GM23338 (cell line): ENCODE measurements around the gene ADGRL1.
"Not testable (repeated sequence)": the region's sequence is repeated elsewhere in the genome, so short reads cannot be mapped to it uniquely, and the experiment has no call there.

Experiments used
- CREB1 ChIP-seq: fragments of 250-450 bp; sonication (Bioruptor Pico); IDR thresholded peaks from 2 replicates; pipeline ENCODE4 v1.5.0; 2020; ENCODE audit warnings: low read depth, mild to moderate bottlenecking, moderate library complexity
- CTCF ChIP-seq, 2 experiments: fragments of 200-600 bp in 1 of 2; sonication (generic) in 1 of 2; conservative IDR thresholded peaks; 2 replicates each; pipeline versions ENCODE4 v1.5.1 to v1.6.1; 2016 to 2017; ENCODE audit warnings: antibody characterized with exemption in 2 of 2, low read depth in 2 of 2, mild to moderate bottlenecking in 2 of 2, moderate library complexity in 1 of 2
- EZH2 ChIP-seq: fragments of 200-600 bp; sonication (generic); IDR thresholded peaks from one replicate; pipeline ENCODE4 v1.8.0; 2017; ENCODE audit warnings: antibody characterized with exemption, mild to moderate bottlenecking, low read depth; ENCODE audit not compliant: unreplicated experiment
- EZH2phosphoT487 ChIP-seq: fragments of 200-600 bp; sonication (generic); IDR thresholded peaks from one replicate; pipeline ENCODE4 v1.8.1; 2018; ENCODE audit warnings: antibody characterized with exemption; ENCODE audit not compliant: unreplicated experiment
- POLR2AphosphoS5 ChIP-seq: IDR thresholded peaks from 2 replicates; pipeline ENCODE4 v1.6.1; 2016; ENCODE audit warnings: antibody characterized with exemption, low read depth
- ZNF331 ChIP-seq: fragments of 250-450 bp; sonication (Bioruptor Pico); IDR thresholded peaks from 2 replicates; pipeline ENCODE4 v1.5.0; 2020; ENCODE audit warnings: low read depth, mild to moderate bottlenecking, moderate library complexity

DNA sequence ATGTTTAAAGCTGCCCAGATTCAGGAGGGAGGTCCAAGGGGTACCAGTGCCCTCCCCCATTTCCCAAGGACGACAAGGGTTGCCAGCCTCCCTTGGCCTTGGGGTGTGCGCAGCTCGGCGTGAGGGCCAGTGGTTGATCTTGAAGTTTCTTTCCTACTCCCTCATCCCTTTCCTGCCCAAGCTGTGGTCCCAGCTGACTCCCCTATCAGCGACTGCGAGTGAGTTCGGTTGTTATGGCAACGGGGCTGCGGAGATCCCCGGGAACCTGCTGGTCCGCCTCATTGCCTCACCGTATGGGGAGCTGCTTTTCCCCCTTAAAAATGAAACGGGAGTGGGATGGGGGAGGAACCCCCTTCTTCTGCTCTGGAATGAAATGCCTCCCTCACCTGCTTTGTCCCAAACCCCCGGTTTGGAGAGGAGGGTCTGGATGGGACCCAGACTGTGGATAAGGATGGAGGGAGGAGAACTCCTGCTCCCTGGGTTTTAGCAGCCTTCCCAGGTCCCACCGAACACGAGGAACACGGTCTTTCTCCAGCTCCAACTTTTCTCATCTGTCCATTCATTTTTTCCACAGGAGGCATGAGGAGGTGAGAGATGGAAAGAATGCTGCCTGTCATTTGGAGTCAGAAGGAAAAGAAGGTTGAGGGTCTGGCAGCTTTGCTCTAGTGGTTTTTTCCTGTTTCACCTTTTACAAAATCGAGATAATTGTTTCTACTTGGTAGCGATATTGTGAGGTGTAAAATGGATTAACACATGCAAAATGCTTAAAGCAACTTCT is 48.0 kb upstream of the ADGRL1 start:
- TF ChIP-seq EZH2phosphoT487; EZH2; CTCF (conservative IDR thresholded peaks at IDR 0.05; ENCODE audit: low read depth in 2 of 2); POLR2AphosphoS5; ZNF331; CREB1 (CRISPR knock-in tag): not testable (repeated sequence)
